ENCODE results near the gene MERTK. TPM values are rescaled to one million over a fixed set of nuclear protein-coding genes. Genes with fewer than 3 reads are reported as not detected.

The MERTK gene
- polyA plus RNA-seq, 1 of the 3 experiments (the other 2 are of a cell fraction): 9.6 TPM

DNA sequence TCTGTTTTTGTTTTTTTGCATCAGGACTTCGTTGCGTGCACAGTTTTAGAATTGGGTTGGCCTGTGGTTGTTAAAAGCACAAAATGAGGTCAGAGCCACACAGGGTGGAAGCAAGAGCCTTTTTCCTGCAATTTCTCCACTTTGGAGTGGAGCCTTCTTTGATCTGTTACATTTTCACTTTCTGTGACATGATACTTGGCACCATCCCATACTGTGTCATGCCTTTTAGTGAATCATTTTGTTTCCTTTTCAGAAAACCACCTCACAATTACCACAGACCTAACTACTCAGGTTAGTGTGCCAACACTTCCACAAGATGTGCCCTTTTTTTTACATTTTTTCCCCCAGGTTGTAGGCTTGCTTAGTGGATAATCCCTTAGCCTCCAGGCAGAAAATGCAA lies 32.5 kb downstream of the MERTK start (continued):
- TF ChIP-seq, protein P1, sequence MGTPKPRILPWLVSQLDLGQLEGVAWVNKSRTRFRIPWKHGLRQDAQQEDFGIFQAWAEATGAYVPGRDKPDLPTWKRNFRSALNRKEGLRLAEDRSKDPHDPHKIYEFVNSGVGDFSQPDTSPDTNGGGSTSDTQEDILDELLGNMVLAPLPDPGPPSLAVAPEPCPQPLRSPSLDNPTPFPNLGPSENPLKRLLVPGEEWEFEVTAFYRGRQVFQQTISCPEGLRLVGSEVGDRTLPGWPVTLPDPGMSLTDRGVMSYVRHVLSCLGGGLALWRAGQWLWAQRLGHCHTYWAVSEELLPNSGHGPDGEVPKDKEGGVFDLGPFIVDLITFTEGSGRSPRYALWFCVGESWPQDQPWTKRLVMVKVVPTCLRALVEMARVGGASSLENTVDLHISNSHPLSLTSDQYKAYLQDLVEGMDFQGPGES (IDR thresholded peaks at IDR 0.05; ENCODE audit: low read depth, low read length): no peak
- no peak for TF ChIP-seq TAF1 (IDR thresholded peaks at IDR 0.05; ENCODE audit: borderline replicate concordance, low read depth, low read length)
- TF ChIP-seq, protein P2, sequence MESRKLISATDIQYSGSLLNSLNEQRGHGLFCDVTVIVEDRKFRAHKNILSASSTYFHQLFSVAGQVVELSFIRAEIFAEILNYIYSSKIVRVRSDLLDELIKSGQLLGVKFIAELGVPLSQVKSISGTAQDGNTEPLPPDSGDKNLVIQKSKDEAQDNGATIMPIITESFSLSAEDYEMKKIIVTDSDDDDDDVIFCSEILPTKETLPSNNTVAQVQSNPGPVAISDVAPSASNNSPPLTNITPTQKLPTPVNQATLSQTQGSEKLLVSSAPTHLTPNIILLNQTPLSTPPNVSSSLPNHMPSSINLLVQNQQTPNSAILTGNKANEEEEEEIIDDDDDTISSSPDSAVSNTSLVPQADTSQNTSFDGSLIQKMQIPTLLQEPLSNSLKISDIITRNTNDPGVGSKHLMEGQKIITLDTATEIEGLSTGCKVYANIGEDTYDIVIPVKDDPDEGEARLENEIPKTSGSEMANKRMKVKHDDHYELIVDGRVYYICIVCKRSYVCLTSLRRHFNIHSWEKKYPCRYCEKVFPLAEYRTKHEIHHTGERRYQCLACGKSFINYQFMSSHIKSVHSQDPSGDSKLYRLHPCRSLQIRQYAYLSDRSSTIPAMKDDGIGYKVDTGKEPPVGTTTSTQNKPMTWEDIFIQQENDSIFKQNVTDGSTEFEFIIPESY (IDR thresholded peaks at IDR 0.05; ENCODE audit: borderline replicate concordance, low read depth): no peak
- TF ChIP-seq SMC3 (IDR thresholded peaks at IDR 0.05; ENCODE audit: low read depth, low read length): no peak
- TF ChIP-seq RFX5 (IDR thresholded peaks at IDR 0.05; ENCODE audit: low read length): no peak
- TF ChIP-seq, protein P3, sequence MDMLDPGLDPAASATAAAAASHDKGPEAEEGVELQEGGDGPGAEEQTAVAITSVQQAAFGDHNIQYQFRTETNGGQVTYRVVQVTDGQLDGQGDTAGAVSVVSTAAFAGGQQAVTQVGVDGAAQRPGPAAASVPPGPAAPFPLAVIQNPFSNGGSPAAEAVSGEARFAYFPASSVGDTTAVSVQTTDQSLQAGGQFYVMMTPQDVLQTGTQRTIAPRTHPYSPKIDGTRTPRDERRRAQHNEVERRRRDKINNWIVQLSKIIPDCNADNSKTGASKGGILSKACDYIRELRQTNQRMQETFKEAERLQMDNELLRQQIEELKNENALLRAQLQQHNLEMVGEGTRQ (IDR thresholded peaks at IDR 0.05; ENCODE audit: borderline replicate concordance, low read depth, low read length): no peak
- TF ChIP-seq RCOR1 (IDR thresholded peaks at IDR 0.05; ENCODE audit: low read length): no peak
- TF ChIP-seq CHD2 (IDR thresholded peaks at IDR 0.05; ENCODE audit: low read length, partially characterized antibody): no peak
- TF ChIP-seq, protein P4, sequence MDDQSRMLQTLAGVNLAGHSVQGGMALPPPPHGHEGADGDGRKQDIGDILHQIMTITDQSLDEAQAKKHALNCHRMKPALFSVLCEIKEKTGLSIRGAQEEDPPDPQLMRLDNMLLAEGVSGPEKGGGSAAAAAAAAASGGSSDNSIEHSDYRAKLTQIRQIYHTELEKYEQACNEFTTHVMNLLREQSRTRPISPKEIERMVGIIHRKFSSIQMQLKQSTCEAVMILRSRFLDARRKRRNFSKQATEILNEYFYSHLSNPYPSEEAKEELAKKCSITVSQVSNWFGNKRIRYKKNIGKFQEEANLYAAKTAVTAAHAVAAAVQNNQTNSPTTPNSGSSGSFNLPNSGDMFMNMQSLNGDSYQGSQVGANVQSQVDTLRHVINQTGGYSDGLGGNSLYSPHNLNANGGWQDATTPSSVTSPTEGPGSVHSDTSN (IDR thresholded peaks at IDR 0.05): peak; percentile 39; the same call in 1 of the 2 replicates
- TF ChIP-seq FOXM1 (IDR thresholded peaks at IDR 0.05; ENCODE audit: low read depth): no peak
- TF ChIP-seq NRF1 (IDR thresholded peaks at IDR 0.05; ENCODE audit: low read depth, low read length): no peak
- TF ChIP-seq, protein P5, sequence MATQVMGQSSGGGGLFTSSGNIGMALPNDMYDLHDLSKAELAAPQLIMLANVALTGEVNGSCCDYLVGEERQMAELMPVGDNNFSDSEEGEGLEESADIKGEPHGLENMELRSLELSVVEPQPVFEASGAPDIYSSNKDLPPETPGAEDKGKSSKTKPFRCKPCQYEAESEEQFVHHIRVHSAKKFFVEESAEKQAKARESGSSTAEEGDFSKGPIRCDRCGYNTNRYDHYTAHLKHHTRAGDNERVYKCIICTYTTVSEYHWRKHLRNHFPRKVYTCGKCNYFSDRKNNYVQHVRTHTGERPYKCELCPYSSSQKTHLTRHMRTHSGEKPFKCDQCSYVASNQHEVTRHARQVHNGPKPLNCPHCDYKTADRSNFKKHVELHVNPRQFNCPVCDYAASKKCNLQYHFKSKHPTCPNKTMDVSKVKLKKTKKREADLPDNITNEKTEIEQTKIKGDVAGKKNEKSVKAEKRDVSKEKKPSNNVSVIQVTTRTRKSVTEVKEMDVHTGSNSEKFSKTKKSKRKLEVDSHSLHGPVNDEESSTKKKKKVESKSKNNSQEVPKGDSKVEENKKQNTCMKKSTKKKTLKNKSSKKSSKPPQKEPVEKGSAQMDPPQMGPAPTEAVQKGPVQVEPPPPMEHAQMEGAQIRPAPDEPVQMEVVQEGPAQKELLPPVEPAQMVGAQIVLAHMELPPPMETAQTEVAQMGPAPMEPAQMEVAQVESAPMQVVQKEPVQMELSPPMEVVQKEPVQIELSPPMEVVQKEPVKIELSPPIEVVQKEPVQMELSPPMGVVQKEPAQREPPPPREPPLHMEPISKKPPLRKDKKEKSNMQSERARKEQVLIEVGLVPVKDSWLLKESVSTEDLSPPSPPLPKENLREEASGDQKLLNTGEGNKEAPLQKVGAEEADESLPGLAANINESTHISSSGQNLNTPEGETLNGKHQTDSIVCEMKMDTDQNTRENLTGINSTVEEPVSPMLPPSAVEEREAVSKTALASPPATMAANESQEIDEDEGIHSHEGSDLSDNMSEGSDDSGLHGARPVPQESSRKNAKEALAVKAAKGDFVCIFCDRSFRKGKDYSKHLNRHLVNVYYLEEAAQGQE (IDR thresholded peaks at IDR 0.05; ENCODE audit: low read depth, low read length): no peak
- TF ChIP-seq FOSL2 (IDR thresholded peaks at IDR 0.05; ENCODE audit: borderline replicate concordance, low read depth): peak; percentile 21; the same call in 1 of the 2 replicates
- TF ChIP-seq EP300 (IDR thresholded peaks at IDR 0.05; ENCODE audit: borderline replicate concordance in 1 of 2, low read depth in 1 of 2, low read length in 1 of 2): no peak
- no peak for TF ChIP-seq SIN3A (IDR thresholded peaks at IDR 0.05; ENCODE audit: borderline replicate concordance, low read depth, low read length)
- TF ChIP-seq RXRA (IDR thresholded peaks at IDR 0.05; ENCODE audit: borderline replicate concordance, low read depth): no peak
- no peak for TF ChIP-seq GATA2 (CRISPR knock-in tag; IDR thresholded peaks at IDR 0.05)
- TF ChIP-seq MXI1 (IDR thresholded peaks at IDR 0.05; ENCODE audit: low read depth, low read length): no peak
- TF ChIP-seq GABPA (IDR thresholded peaks at IDR 0.05; ENCODE audit: low read depth): no peak

Measured in SK-N-SH (cell line).